Measurements from ENCODE around the gene CNNM4.

- TF ChIP-seq POLR2A (IDR thresholded peaks at IDR 0.05; ENCODE audit: low read length) (no peak), EP300 (IDR thresholded peaks at IDR 0.05) (no peak), MYC (IDR thresholded peaks at IDR 0.05; ENCODE audit: borderline replicate concordance, low read length) (no peak), USF2 (IDR thresholded peaks at IDR 0.05) (no peak), KDM1A (IDR thresholded peaks at IDR 0.05; ENCODE audit: low read depth) (no peak), RARB (CRISPR knock-in tag; IDR thresholded peaks at IDR 0.05) (no peak), KDM5A (IDR thresholded peaks at IDR 0.05) (no peak), RNF2 (IDR thresholded peaks at IDR 0.05; ENCODE audit: borderline replicate concordance, low read depth) (no peak), POLR2AphosphoS2 (conservative IDR thresholded peaks at IDR 0.05; ENCODE audit: low read length) (no peak), RCOR1 (IDR thresholded peaks at IDR 0.05; ENCODE audit: low read depth, low read length) (no peak), JUNB (IDR thresholded peaks at IDR 0.05) (no peak)
- TF ChIP-seq, protein P1, sequence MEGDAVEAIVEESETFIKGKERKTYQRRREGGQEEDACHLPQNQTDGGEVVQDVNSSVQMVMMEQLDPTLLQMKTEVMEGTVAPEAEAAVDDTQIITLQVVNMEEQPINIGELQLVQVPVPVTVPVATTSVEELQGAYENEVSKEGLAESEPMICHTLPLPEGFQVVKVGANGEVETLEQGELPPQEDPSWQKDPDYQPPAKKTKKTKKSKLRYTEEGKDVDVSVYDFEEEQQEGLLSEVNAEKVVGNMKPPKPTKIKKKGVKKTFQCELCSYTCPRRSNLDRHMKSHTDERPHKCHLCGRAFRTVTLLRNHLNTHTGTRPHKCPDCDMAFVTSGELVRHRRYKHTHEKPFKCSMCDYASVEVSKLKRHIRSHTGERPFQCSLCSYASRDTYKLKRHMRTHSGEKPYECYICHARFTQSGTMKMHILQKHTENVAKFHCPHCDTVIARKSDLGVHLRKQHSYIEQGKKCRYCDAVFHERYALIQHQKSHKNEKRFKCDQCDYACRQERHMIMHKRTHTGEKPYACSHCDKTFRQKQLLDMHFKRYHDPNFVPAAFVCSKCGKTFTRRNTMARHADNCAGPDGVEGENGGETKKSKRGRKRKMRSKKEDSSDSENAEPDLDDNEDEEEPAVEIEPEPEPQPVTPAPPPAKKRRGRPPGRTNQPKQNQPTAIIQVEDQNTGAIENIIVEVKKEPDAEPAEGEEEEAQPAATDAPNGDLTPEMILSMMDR (IDR thresholded peaks at IDR 0.05) = no peak
Observed at GRCh38 chr2:96764253-96764637, 3.5 kb downstream of the CNNM4 start.

Measured in A549 (cell line).